GM19035 (cell line): ENCODE measurements around the gene COG3.

Source experiments
- ATAC-seq: cut with Tn5 transposase; IDR thresholded peaks from one replicate; pipeline ENCODE4 v1.9.1; 2021; ENCODE audit not compliant: unreplicated experiment

Gene COG3

GRCh38 chr13:45541806-45542205 lies 77.1 kb downstream of the COG3 start:
- no peak for ATAC-seq

GRCh38 chr13:45542391-45542790 lies 77.7 kb downstream of the COG3 start:
- ATAC-seq = no peak

- no peak for ATAC-seq
Observed at GRCh38 chr13:45542878-45543277, 78.1 kb downstream of the COG3 start.

- no peak for ATAC-seq
Observed at GRCh38 chr13:45544520-45544919, 79.8 kb downstream of the COG3 start.

- no peak for ATAC-seq
Observed at GRCh38 chr13:45545686-45546409, 81.1 kb downstream of the COG3 start.

GRCh38 chr13:45546410-45546765 lies 81.6 kb downstream of the COG3 start:
- ATAC-seq = no peak

- no peak for ATAC-seq
Observed at GRCh38 chr13:45548281-45548680, 83.5 kb downstream of the COG3 start.

GRCh38 chr13:45554604-45555109 lies 89.9 kb downstream of the COG3 start:
- no peak for ATAC-seq

- no peak for ATAC-seq
Observed at GRCh38 chr13:45564133-45564776, 99.5 kb downstream of the COG3 start.

- ATAC-seq = no peak
Observed at GRCh38 chr13:45565331-45565730, 100.6 kb downstream of the COG3 start.

GRCh38 chr13:45575146-45575829 lies 110.5 kb downstream of the COG3 start:
- no peak for ATAC-seq

- ATAC-seq = no peak
Observed at GRCh38 chr13:45575830-45576180, 111.1 kb downstream of the COG3 start.

GRCh38 chr13:45576466-45576865 lies 111.7 kb downstream of the COG3 start:
- ATAC-seq = no peak

GRCh38 chr13:45582408-45583076 lies 117.8 kb downstream of the COG3 start:
- ATAC-seq = no peak

- no peak for ATAC-seq
Observed at GRCh38 chr13:45584816-45585215, 120.1 kb downstream of the COG3 start.
